NCI-H345 treated with DMSO at 0.1 percent for 48 hours (cell line): ENCODE measurements around the gene TRIM71.
"Not testable (repeated sequence)": the region's sequence is repeated elsewhere in the genome, so short reads cannot be mapped to it uniquely, and the experiment has no call there.

Experiments
- DNase-seq: peaks from one replicate; lab custom pipeline; 2025; ENCODE audit not compliant: unreplicated experiment; lab: John Stamatoyannopoulos, UW

TRIM71 gene

DNA sequence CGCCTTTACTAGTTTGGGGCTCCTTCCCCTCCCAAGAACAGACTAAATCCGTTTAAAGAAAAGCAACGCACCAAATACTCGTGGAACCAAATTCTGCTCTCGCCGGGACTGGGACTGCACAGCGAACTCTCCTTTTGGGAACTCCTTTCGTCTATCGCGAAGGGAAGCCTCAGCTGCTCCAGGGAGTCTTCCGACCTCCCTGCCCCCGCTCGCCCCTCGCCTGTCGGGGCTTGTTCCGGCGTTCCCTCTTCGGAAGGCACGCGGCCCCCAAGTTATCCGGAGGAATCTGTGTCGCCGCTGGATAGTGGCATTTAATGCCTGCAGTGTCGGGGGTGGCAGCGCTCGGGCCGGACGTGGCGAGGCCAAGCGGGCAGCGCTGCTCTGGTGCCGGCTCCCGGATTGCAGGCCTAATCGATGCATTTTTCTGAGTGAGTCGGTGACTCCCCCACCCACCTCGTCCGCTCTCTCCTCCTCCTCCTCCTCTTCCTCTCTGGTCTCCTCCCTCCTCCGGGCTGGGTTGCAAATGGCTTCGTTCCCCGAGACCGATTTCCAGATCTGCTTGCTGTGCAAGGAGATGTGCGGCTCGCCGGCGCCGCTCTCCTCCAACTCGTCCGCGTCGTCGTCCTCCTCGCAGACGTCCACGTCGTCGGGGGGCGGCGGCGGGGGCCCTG is at the start of gene TRIM71:
Gene TRIM71 (plus strand): TSS at position 440 of the 671 bp plus-strand sequence. CDS start 84 bp downstream, at position 524.
- DNase-seq, result no peak

DNA sequence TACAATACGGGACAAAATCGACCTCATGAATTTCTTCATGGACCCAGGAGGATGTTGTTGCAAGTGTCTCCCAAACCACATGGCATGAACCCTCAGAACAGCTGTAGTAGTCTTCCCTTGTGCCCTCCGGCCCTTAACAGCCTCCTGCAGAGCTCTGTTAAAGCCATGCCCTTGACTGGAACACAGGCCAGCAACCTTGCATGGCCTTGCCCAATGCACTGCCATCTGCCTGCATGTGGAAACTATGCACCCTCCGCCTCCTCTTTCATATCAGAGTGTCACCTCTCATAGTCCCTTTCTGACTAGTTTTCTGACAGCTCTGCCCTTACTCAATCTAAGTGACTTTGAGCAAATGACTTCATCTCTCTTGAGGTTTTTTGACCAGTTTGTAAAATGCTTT is 39.4 kb upstream of the TRIM71 start:
- no peak for DNase-seq

DNA sequence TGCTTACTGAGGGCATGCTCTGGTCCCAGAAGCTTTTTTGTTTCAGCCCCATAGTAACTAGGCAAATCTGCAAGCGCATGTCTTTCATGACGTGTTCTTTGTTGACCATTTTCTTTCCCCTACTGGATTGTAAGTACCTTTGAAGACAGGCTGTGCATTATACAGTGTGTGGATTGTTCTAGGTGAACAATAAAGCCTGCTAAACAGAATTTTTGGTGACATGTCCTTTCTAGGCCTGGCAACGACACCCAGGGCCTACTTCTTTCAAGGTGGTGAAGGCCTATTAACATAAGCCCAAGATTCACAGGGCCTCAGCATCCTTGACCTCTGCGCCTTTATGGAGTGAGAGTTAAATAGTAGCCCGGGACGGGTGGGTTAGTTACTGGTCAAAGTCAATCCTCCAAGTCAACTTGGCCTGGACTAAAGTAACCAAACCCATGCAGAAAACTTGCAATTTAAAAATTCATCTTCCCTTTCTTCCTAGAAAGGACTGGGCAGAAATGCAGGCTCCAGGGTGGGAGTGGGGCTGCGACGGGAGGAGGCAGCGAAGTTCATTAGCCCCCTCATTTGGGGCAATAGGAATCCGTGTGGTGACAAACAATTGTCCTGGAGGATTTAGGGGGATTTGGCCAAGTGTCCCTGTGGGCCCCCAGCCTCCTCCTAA is 37.6 kb upstream of the TRIM71 start:
- no peak for DNase-seq

DNA sequence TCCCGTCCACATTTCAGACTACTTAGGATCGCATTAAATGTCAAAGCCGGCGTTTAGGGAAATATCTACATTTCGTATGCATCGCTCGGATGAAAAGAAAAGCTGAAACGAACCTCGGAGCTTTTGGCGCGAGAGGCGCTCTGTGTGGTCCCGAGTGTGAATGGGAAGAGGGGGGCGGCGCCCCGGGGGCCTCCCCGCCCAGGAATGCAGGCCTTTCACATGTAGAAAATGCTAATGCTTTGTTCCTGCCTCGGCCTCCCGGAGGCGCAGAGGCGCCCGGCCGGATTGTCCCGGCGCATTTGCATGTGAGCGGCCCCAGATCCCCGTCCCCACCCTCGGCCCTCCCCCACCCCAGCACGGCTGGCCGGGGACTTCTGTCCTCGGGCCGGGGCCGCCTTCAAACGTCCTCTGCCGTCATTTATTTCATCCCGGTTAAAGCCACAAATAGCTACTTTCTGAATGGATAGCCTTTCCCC is 37.0 kb upstream of the TRIM71 start:
- DNase-seq, result no peak

DNA sequence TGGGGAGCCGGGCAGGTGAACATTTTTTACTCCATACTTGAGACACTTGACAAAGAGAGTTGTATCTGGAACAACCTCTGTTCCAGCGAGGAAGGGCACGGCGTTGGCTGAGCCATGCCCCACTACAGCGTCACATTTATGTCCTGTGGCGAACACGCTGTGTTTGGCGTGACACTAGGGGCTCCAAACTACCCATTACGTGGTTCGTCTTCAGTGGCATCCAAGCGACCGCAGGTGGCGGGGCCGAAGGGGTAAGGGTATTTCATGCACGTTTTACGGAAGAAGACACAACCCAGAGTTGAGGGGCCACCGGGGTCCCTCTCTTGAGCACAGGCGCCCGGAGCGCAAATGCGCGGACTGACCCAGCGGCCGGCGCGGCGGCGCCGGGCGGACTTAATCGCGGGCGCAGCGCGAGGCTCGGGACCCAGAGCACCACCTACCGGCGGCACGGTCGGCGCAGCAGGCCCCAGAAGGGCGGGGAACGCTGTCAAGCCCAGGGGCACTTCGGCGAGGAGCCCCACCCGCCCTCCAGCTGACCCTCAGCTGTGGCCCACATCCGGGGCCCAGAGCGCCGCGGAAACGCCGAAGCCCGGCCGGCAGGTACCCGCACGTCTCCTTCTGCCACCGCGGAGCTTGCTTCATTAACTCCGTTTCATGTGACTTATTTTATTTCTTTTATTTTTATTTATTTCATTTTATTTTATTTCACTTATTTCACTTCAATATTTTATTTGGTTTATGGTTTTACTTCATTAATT is 36.4 kb upstream of the TRIM71 start:
- peak; percentile 21 for DNase-seq

DNA sequence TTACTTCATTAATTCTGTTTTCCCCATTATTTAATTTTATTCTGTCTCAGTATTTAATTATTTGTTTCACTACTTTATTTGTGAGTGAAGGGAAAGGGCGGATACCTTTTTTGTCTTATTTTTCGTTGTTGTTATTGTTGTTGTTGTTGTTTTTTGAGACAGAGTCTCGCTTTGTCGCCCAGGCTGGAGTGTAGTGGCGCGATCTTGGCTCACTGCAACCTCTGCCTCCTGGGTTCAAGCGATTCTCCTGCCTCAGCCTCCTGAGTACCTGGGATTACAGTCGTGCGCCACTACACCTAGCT is 35.9 kb upstream of the TRIM71 start:
- not testable (repeated sequence) for DNase-seq

DNA sequence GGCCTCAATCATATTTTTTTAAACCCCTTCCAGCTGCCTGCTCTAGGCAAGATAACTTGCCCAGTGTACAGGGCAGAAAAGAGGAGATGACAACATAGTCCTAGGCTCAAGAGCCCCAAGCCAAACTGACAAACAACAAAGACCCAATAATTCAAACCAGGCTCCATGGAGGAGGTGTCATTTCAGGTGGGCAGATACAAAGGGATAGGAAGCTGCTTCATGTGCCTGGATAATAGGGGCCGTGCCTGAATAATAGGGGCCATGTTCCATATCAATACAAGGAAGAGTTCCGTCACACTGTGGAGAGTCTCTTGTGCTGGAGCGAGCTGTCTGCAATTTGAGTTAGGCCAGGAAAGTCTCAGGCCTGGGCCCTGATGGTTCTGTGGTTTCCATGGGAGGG is 35.4 kb upstream of the TRIM71 start:
- no peak for DNase-seq

DNA sequence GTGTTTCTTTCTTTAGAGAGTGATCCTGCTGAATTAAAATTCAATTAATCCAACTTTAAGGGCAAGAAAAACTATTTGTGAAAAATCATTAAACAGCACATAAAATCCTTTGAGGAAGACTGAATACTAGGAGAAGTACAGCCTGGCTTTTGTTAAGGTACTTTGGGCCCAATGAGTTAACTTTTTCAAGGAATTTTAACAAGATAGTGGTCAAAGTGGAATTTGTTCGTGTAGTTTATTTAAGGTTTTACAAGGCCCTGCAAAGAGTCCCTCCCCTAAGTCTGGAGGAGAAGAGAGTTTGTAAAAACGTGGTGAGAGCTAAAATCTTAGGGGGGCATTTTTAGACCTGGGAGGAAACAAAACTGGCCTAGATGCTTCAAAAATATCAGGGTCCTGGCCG is 26.0 kb upstream of the TRIM71 start:
- no peak for DNase-seq

DNA sequence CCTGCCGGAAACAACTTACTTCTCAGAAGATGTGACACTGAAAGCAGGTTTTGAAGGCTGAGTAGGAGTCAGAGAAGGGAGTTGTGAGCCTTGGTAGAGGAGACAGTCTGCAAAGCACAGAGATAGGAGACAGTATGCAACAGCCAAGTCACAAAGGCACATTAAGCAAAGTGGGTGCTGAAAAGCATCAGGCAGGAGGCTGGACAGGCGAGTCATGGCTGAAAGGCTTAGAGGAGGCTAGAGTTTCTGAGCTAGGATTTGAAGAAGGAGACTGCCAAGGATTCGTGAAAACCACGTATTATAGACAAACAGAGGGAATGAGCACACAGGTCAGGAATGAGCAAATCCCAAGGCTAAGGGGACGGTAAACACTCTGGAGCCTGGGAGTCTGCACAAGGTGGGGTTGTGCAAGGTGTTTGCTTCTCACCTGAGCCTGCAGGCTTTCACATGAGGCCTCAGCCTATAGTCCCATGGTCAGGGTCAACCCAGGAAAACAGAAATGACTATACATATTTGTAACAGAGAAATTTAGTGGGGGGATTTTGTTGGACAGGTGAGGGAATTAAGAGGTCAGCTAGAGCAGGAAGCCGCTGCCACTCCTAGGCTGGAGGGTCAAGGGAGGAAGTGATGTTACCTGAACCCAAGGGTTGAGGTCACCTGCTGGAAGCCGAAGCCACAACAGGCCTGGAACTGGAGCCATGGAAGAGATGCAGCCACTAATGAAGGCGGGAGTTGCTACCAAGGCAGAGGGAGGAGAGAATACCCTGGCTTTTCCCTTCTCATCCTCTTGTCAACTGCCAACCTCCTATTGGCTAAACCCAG is 23.1 kb upstream of the TRIM71 start:
- DNase-seq, result no peak

DNA sequence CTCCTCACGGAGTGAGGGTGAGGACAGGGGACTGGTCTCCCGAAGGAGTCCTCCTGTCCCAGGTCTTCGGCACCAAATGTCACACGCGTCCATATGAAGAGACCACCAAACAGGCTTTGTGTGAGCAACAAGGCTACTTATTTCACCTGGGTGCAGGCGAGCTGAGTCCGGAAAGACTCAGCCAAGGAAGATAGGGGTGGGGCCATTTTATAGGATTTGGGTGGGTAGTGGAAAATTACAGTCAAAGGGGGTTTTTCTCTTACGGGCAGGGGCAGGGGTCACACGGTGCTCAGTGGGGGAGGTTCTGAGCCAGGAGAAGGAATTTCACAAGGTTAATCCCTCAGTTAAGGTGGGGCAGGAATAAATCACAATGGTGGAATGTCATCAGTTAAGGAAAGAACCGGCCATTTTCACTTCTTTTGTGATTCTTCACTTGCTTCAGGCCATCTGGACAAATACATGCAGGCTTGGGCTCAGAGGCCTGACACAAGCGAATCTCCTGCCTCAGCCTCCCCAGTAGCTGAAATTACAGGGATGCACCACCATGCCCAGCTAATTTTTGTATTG is 21.3 kb upstream of the TRIM71 start:
- DNase-seq, result not testable (repeated sequence)

DNA sequence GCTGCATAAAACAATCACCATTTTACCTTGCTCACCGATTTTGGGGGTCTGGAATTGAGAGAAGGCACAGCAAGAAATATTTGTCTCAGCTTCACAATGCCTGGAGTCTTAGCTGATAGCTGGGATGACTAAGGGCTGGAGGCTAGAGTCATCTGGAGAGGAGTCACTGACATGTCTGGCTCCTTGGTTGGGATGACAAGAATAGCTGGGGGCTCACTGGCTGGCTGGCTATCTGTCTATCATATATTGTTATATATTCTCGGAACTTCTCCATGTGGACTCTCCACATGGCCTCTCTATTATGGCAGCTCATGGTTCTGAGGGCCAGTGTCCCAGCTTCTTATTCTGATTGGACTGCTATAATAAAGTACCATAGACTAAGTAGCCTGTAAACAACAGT is 20.0 kb upstream of the TRIM71 start:
- no peak for DNase-seq

DNA sequence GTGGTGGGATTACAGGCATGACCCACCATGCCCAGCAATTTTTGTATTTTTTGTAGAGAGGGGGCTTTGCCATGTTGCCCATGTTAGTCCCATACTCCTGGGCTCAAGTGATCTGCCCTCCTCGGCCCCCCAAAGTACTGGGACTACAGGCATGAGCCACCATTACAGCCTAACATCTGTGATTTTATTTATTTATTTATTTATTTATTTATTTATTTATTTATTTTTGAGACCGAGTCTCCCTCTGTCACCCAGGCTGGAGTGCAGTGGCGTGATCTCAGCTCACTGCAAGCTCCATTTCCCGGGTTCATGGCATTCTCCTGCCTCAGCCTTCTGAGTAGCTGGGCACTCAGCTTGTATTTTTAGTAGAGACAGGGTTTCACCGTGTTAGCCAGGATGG is 16.4 kb upstream of the TRIM71 start:
- DNase-seq, result not testable (repeated sequence)

DNA sequence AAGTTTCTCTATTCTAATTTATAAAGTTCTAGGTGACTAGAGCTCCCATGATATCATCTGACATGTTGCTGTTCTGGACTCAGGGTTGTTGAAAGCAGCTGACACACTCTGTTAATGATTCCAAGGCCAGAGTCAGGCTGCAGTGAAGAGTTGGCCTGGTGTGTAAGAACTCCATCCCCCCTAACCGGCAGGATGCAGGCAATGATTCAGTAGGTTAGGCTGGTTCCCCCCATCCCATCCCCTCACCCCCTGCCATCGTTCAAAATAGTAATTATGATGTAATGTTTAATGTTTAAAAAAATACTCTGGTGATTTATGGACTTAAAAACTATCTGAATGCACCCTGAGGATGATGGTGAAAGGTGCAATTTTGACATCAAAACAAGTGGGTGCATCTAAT is 4.6 kb upstream of the TRIM71 start:
- no peak for DNase-seq

DNA sequence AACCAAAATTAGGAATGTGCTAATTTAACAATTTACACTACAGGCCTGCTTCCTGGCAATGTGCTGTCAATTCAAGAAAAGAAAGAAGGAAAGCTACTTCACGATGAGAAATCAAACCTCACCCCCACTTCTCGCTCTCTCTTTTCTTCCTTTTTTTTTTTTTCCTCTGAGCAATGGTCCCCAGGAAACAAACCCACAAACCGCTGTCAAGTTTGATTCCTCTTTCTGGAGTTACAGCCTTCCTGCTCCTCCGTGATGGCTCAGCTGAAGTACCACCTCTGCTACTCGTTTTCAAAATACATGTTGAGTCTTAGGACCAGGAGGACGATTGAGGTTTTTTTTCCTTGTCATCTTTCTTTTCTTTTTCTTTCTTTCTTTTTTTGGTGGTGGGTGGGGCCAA is 3.4 kb upstream of the TRIM71 start:
- no peak for DNase-seq

DNA sequence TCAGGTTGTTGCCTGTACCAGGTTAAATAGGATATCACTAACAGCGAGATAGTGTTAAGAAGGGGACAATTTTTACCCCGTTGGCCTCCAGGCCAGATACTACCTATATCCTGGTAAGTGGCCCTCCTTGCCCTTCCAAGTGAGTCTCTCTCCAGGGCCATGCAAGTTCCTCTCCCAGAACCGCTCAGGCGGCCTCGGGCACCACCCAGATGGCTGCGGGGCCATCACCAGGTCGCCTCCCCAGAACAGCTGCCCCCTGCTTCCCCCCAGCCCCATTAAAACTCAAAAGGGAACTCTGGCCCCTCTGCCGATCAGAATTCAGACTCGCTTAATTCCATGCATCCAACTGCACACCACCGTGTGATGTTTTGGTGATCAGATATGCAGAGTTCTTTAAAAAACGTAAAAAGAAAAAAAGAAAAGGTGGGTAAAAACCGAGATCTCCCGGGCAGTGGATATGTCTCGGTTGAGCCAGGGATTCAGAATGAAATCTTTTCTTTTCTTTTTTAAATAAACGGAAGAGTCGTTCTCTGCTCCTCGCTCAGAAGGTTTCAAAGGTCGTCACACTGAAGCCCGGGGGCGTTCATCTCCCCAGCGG is 1.9 kb upstream of the TRIM71 start:
- DNase-seq, result no peak

DNA sequence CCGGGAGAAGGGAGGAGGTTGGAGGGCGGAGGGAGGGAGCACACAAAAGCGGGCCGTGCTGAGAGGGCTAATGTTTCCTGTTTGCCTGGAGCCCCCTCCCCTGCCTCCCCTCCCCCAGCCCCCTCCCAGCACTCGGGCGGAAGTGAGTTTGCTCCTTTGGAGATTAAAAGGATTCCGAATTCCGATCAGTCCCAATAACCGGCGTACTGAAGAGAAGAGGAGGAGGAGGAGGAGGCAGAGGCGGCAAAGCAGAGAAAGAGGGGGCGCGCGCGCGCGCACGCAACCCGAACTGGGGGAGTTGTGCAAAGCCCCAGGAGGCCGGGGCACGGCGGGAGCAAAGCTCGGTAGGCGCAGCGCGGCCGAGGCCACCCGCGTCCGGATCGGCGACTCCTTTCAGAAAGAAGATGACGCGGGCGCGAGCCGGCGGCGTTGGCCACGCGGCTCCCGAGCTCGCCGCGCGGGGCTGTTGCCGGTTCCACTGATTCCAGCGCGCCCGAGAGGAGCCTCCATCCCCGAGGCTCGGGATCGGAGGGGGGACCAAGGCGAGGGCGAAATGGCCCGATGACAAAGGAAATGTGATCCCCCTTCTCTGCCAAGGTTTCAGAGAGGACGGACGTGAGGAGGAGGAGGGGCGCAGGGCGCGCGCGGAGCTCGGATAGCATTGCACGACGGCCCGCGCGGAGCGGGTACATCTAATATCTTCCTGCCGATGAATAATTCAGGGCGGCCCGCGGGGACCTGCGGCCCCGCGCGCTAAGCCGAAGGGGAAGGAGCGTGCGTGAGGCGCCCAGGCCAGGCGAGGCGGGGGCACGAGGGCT is 1.1 kb upstream of the TRIM71 start:
- DNase-seq, result no peak

DNA sequence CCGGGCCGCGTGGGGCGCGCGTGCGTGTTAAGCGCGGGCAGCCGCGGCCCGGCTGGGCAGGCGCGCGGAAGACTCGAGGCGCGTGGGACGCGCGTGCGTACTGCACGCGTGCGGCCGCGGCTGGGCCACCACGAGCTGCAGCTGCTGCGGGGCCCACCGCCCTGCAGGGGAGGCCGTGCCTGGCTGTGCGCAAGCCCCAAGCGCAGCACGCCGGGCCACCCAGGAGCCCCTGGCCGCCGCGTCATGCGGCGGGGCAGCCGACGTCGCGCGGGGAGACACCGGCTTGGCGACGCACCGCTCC is 590 bp upstream of the TRIM71 start:
- no peak for DNase-seq

DNA sequence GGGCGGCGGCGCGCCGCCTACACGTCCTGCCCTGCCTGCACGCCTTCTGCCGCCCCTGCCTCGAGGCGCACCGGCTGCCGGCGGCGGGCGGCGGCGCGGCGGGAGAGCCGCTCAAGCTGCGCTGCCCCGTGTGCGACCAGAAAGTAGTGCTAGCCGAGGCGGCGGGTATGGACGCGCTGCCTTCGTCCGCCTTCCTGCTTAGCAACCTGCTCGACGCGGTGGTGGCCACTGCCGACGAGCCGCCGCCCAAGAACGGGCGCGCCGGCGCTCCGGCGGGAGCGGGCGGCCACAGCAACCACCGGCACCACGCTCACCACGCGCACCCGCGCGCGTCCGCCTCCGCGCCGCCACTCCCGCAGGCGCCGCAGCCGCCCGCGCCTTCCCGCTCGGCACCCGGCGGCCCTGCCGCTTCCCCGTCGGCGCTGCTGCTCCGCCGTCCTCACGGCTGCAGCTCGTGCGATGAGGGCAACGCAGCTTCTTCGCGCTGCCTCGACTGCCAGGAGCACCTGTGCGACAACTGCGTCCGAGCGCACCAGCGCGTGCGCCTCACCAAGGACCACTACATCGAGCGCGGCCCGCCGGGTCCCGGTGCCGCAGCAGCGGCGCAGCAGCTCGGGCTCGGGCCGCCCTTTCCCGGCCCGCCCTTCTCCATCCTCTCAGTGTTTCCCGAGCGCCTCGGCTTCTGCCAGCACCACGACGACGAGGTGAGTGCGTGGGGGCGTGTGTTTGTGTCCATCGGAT is 602 bp downstream of the TRIM71 start:
- DNase-seq, result no peak

DNA sequence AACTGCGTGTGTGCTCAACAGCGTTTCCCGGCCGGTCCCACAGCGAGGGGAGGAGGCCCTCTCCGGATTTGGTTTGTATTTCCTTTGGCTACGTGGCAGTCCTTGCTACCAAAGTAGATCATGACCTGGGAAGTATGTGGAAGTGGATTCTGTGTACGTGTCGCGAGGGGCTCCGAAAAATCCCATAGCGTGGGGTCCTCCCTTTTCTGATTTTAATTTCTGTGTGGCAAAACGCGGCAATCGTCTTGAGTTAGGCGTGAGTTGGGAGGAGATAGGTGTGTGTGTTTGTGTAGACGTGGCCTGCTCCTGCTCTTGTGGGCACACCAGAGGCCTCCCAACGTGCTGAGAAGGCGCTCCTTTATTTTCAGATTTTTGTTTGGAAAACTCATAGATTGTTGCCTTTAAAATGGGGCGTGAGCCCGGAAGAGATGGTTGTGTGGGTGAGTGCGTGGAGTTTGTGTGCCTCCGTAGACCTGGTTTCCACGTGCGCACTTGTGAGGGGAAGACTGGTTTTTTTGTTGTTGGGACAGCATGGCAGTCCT is 1.2 kb downstream of the TRIM71 start:
- no peak for DNase-seq
